ENCODE measurements around the gene LRRTM2. TPM values are rescaled to one million over a fixed set of nuclear protein-coding genes. Genes with fewer than 3 reads are reported as not detected.
A peak's percentile ranks its signal among the peaks of the same experiment; 100 is the strongest.
"Not testable (repeated sequence)": the region's sequence is repeated elsewhere in the genome, so short reads cannot be mapped to it uniquely, and the experiment has no call there.

The LRRTM2 gene
- total RNA-seq, 1 donor from 2014 or later = 0.52 TPM

- no peaks in the 10 kb centered on the region for H3K4me1 ChIP-seq
- no peak for ATAC-seq
- no peaks in the 10 kb centered on the region for H3K9me3 ChIP-seq
- H3K27ac ChIP-seq = no peak overlapping the region
- H3K27me3 ChIP-seq = no peaks in the 10 kb centered on the region
- intact Hi-C loops (cut with DNase I) = no loop called here
- no peak for TF ChIP-seq CTCF (IDR thresholded peaks at IDR 0.05)
- no peaks in the 10 kb centered on the region for H3K36me3 ChIP-seq
- DNase-seq = no peak
- no peak overlapping the region for H3K4me3 ChIP-seq
Measured at GRCh38 chr5:138837160-138837559, 38.0 kb downstream of the LRRTM2 start.

GRCh38 chr5:138834853-138835252 is 40.3 kb downstream of the LRRTM2 start:
- H3K4me3 ChIP-seq; H3K36me3 ChIP-seq; DNase-seq; intact Hi-C loops (cut with DNase I); H3K4me1 ChIP-seq; ATAC-seq; H3K9me3 ChIP-seq; H3K27me3 ChIP-seq; H3K27ac ChIP-seq: not testable (repeated sequence)

- no peak for TF ChIP-seq CTCF (IDR thresholded peaks at IDR 0.05)
- Histone ChIP-seq H3K27ac (no peak overlapping the region), H3K36me3 (peaks cover 8% of the 10 kb centered on the region), H3K9me3 (no peaks in the 10 kb centered on the region), H3K27me3 (no peaks in the 10 kb centered on the region), H3K4me1 (no peaks in the 10 kb centered on the region), H3K4me3 (no peak overlapping the region)
- ATAC-seq (no peak), DNase-seq (no peak)
- intact Hi-C loops (cut with DNase I) = no loop called here
Measured at GRCh38 chr5:138833726-138834480, 41.2 kb downstream of the LRRTM2 start.

- no peaks in the 10 kb centered on the region for H3K9me3 ChIP-seq
- H3K27ac ChIP-seq = no peak overlapping the region
- DNase-seq = no peak
- H3K4me1 ChIP-seq = no peaks in the 10 kb centered on the region
- intact Hi-C loops (cut with DNase I) = no loop called here
- TF ChIP-seq CTCF (IDR thresholded peaks at IDR 0.05) = no peak
- no peaks in the 10 kb centered on the region for H3K27me3 ChIP-seq
- H3K4me3 ChIP-seq = no peak overlapping the region
- H3K36me3 ChIP-seq = peaks cover 17% of the 10 kb centered on the region
- ATAC-seq = peak; percentile 51
Measured at GRCh38 chr5:138833080-138833479, 42.1 kb downstream of the LRRTM2 start.

GRCh38 chr5:138832218-138832617 is 42.9 kb downstream of the LRRTM2 start:
- Histone ChIP-seq H3K4me3 (no peak overlapping the region), H3K27ac (no peak overlapping the region), H3K27me3 (no peaks in the 10 kb centered on the region), H3K9me3 (no peaks in the 10 kb centered on the region), H3K36me3 (peaks cover 25% of the 10 kb centered on the region), H3K4me1 (no peaks in the 10 kb centered on the region)
- intact Hi-C loops (cut with DNase I) = no loop called here
- TF ChIP-seq CTCF (IDR thresholded peaks at IDR 0.05) = no peak
- DNase-seq = no peak
- ATAC-seq = no peak

GRCh38 chr5:138831703-138832102 is 43.4 kb downstream of the LRRTM2 start:
- Histone ChIP-seq H3K4me1 (no peaks in the 10 kb centered on the region), H3K27ac (no peak overlapping the region), H3K27me3 (no peaks in the 10 kb centered on the region), H3K36me3 (peaks cover 30% of the 10 kb centered on the region), H3K9me3 (no peaks in the 10 kb centered on the region), H3K4me3 (no peak overlapping the region)
- intact Hi-C loops (cut with DNase I) = no loop called here
- TF ChIP-seq CTCF (IDR thresholded peaks at IDR 0.05) = no peak
- ATAC-seq = no peak
- no peak for DNase-seq
